Measurements from ENCODE around the gene WDR37. TPM values are rescaled to one million over a fixed set of nuclear protein-coding genes. Genes with fewer than 3 reads are reported as not detected.
A peak's percentile ranks its signal among the peaks of the same experiment; 100 is the strongest.

The WDR37 gene
- total and polyA plus RNA-seq, 12 donors, result 15.8 to 32.7 (median 23.3) TPM

DNA sequence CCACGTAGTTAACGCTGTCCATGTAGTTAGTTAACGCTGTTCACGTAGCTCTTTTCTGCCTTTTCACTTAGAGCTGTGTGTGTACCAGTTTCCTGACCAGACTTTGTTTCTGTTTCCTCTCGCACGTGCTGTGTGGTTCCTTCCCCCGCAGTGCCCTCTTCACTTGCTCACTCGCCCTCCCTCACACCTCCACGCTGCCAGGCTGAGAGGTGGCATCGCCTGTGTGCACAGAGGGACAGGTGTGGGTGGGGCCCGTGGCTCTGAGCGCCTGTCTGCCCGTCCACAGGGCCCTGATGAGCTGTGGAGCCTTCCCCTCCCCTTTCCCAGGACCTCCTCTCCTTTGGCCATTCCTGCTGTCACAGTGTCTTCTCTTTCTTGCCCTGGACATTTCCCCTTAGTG is 30.6 kb downstream of the WDR37 start:
- peaks cover 0 to 92% of the 10 kb centered on the region in 2 donors for H3K36me3 ChIP-seq (replicated peaks in 1 of 2)
- H3K9me3 ChIP-seq (replicated peaks in 1 of 3), result no peaks in the 10 kb centered on the region
- 88 to 92% (median 89%) methylated on average over 13 of the region's 13 CpGs for WGBS, 4 donors
- H3K27ac ChIP-seq, result no peak overlapping the region
- no peak for DNase-seq
- H3K4me3 ChIP-seq, result no peak overlapping the region
- intact Hi-C loops (cut with DNase I), result no loop called here
- TF ChIP-seq POLR2A (IDR thresholded peaks at IDR 0.05), result no peak
- TF ChIP-seq, protein P1, sequence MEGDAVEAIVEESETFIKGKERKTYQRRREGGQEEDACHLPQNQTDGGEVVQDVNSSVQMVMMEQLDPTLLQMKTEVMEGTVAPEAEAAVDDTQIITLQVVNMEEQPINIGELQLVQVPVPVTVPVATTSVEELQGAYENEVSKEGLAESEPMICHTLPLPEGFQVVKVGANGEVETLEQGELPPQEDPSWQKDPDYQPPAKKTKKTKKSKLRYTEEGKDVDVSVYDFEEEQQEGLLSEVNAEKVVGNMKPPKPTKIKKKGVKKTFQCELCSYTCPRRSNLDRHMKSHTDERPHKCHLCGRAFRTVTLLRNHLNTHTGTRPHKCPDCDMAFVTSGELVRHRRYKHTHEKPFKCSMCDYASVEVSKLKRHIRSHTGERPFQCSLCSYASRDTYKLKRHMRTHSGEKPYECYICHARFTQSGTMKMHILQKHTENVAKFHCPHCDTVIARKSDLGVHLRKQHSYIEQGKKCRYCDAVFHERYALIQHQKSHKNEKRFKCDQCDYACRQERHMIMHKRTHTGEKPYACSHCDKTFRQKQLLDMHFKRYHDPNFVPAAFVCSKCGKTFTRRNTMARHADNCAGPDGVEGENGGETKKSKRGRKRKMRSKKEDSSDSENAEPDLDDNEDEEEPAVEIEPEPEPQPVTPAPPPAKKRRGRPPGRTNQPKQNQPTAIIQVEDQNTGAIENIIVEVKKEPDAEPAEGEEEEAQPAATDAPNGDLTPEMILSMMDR (IDR thresholded peaks at IDR 0.05), result no peak
- no peaks in the 10 kb centered on the region for H3K4me1 ChIP-seq (replicated peaks in 1 of 2)
- H3K27me3 ChIP-seq, result no peaks in the 10 kb centered on the region

DNA sequence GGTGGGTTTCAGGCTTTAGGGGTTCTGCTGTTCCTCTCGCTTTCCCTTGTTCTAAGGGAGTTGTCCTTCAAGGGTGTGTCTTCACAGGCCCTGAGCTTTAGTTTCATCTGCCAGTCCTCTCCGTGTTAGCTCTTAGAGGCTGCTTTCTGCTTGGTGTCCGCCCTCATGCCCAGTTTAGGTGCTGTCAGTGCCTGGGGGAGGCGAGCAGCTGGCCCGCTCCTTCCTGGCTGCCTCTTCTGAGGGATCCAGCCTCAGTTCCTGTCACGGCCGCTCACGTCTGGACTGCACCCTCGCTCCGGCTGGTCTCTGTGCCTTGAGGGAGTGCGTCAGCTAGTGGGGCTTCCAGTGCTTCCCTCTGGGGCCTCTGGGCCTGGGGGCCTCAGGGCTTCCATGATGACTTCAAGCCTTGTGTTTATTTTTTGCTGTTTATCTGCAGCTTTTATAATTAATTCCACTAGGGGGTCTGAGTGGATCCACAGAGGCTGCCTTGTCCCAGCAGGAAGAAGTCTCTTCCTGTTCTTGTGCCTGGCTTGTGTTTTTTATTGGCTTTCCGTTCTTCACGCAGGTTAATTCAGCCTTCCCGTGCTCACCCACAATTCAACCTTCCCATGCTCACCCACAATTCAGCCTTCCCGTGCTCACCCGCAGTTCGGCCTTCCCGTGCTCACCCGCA is 33.0 kb downstream of the WDR37 start:
- Histone ChIP-seq H3K27me3 (no peaks in the 10 kb centered on the region), H3K4me3 (no peak overlapping the region), H3K4me1 (replicated peaks in 1 of 2) (no peaks in the 10 kb centered on the region), H3K36me3 (replicated peaks in 1 of 2) (peaks cover 0 to 88% of the 10 kb centered on the region in 2 donors), H3K27ac (no peak overlapping the region), H3K9me3 (replicated peaks in 1 of 3) (no peaks in the 10 kb centered on the region)
- 81 to 90% (median 83%) methylated on average over 17 to 19 of the region's 19 CpGs for WGBS, 4 donors
- intact Hi-C loops (cut with DNase I), result no loop called here
- peak in 2 of 7 donors; percentile 12 to 44 for DNase-seq
- TF ChIP-seq, protein P1 (IDR thresholded peaks at IDR 0.05), result no peak
- no peak for TF ChIP-seq POLR2A (IDR thresholded peaks at IDR 0.05)

DNA sequence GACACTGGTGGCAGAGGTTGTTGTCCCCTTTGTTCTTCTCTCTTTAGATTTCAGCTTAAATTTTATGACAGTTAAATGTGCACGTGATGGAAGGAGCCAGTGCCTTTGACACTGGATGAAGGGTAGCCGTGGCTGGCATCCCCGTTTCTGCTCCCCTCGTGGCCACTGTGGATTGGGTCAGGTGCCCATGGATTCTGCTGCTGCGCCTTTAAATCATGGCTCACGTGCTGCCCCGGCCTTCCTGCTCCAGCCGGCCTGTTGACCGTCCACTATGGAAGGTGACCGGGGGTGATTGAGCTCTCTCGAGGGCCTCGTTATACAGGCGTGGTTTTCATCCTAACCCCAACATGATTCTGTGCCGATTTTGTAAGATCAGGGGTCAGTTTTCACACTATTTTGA is 34.5 kb downstream of the WDR37 start:
- Histone ChIP-seq H3K36me3 (replicated peaks in 1 of 2) (peaks cover 0 to 87% of the 10 kb centered on the region in 2 donors), H3K4me3 (no peak overlapping the region), H3K9me3 (replicated peaks in 1 of 3) (no peaks in the 10 kb centered on the region), H3K4me1 (replicated peaks in 1 of 2) (no peaks in the 10 kb centered on the region), H3K27me3 (no peaks in the 10 kb centered on the region), H3K27ac (no peak overlapping the region)
- peak in 1 of 7 donors; percentile 42 for DNase-seq
- TF ChIP-seq POLR2A (IDR thresholded peaks at IDR 0.05), result no peak
- TF ChIP-seq, protein P1 (IDR thresholded peaks at IDR 0.05), result no peak
- WGBS, 4 donors, result 95 to 99% (median 96%) methylated on average over 14 of the region's 14 CpGs
- intact Hi-C loops (cut with DNase I), result no loop called here

DNA sequence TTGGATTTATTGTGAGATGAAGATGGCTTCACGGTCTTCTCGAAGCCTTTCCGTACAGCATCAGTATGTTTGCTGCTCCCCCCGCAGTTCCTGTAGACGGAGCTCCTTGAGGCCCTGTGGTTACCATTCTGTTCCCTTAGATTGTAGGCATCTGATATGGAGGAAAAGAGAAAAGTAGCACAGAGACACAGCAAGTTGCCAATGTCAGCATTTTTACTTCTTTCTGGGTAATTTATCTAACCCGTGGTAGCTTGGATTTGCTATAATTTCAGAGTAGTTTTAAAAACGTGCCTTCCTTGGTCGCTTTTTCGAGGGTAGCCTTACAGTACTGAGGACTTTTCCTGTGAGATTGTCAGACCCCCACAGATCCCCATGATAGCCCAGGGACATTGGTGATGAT is 37.5 kb downstream of the WDR37 start:
- peaks cover 0 to 83% of the 10 kb centered on the region in 2 donors for H3K36me3 ChIP-seq (replicated peaks in 1 of 2)
- no peaks in the 10 kb centered on the region for H3K9me3 ChIP-seq (replicated peaks in 1 of 3)
- H3K27ac ChIP-seq, result no peak overlapping the region
- H3K27me3 ChIP-seq, result no peaks in the 10 kb centered on the region
- H3K4me3 ChIP-seq, result no peak overlapping the region
- H3K4me1 ChIP-seq (replicated peaks in 1 of 2), result no peaks in the 10 kb centered on the region
- no peak for TF ChIP-seq POLR2A (IDR thresholded peaks at IDR 0.05)
- TF ChIP-seq, protein P1 (IDR thresholded peaks at IDR 0.05), result no peak
- intact Hi-C loops (cut with DNase I), result no loop called here
- DNase-seq, result no peak
- 89 to 92% (median 90%) methylated on average over 9 of the region's 9 CpGs for WGBS, 4 donors
